GM21526 (cell line): ENCODE results near the gene PDE6H.
A peak's percentile ranks its signal among the peaks of the same experiment; 100 is the strongest.

Source experiments
- ATAC-seq: cut with Tn5 transposase; IDR thresholded peaks from one replicate; pipeline ENCODE4 v1.9.1; 2021; ENCODE audit warnings: moderate library complexity; ENCODE audit not compliant: unreplicated experiment, low FRiP score

Gene PDE6H

GRCh38 chr12:14972816-14973215 is at the start of gene PDE6H:
PDE6H (plus strand) TSS chr12:14973042; CDS start chr12:14978013, 4,971 bp downstream.
- ATAC-seq, result no peak

DNA sequence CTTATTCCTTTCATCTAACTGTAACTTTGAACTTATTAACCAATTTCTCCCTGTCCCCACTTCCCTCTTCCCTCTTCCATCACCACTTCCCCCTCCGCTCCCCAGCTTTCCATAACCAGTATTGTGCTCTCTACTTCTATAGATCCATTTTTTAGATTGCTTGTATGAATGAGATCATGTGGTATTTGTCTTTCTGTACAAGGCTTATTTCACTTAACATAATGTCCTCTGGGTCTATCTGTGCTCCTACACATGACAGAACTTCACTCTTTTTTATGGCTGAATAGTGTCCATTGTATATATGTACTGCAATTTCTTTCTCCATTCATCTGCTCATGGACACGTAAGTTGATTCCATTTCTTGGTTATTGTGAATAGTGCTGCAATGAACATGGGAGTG is 48.9 kb upstream of the PDE6H start:
- ATAC-seq, result no peak

- ATAC-seq, result no peak
These were observed 48.3 kb upstream of the PDE6H start for GRCh38 chr12:14924541-14924940.

DNA sequence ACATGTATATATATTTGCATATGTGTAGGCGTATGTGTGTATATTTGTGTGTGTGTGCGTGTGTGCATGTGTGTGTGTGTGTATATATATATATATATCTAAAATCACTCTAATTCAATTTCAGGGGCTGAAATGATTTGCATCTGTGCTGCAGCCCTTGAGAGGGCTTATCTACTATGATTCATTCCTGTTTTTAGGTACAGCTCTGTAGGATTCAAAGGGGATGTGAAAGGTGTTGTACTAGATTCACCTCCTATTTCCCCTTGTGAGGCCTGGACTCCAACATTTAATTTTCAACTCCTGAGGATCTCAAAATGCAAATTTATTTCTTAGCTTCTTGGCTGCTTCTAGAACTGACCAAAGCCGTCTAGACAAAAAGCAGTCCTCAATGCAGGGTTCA is 45.6 kb upstream of the PDE6H start:
- ATAC-seq, result peak; percentile 50

- ATAC-seq, result no peak
These were observed 43.9 kb upstream of the PDE6H start for GRCh38 chr12:14928931-14929330.

DNA sequence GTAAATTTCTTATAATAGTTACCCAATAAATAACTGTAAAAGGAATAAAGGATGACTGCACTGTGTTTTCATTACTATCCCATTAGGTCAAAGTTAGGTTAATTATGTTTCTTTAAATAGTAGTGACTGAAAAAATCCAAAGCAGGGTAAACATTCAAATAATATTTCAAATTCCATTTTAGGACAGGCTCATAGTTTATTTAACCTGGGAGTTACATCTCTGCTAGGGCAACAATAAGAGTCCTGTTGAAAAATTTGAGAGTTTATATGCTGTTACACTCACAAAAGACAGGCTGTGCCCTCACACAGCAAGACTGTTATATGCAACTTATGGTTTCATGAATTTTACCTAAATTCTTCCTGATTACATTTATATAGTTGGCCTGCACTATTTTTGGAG is 42.5 kb upstream of the PDE6H start:
- no peak for ATAC-seq

- ATAC-seq, result no peak
These were observed 41.5 kb upstream of the PDE6H start for GRCh38 chr12:14931359-14931758.

DNA sequence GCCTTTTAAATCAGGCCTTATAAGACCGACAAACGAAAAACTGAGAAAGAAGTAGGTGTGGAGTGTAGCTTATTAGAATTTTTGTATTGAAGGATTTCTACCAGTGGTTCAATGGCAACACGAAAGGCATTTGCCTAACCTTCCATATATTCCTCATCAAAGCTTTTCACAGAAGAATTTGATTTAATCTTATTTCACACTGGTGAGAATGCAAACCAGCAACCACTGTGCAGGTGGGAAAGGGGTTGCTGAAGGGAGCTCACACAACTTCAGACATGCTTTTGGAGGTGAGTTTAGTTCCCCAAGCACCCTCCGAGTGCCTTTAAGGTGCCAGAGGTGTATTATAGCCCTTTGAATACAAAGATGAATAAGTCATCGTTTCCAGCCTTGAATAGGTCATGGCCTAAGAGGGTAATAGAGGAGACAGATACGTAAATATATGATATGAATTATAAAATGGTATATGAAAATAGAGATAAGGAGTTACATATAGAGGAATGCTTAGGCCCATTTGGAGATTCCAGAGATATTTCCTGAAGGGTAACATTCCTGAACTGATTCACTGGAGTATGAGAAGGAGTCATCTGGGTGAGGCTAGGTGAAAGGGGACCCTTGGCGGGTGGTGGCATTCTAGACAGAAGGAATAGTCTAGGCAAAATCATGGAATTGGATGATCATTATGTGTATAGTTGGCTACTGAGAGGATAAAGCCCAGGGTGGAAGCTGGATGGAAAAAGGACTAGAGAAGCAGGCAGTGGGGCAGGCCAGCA is 40.9 kb upstream of the PDE6H start:
- no peak for ATAC-seq

DNA sequence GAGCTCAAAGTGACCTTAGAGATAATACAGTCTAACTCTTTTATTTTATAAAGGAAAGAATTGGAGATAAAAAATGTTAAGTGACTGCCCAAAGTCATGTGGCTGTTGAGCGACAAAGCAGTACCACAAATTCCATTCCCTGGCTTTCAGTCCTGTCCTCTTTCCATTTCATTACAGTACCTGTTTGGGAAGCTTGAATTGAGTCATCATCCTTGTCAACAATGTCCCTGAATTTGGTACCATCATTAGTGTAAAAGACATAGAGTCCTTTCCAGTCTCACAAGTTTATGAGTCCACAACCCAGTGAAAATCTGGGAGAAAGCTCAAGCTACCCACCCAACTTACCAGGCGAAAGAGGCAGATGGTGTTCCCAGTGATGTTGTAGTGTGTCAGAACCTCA is 38.3 kb upstream of the PDE6H start:
- ATAC-seq, result no peak

GRCh38 chr12:14935031-14935430 is 37.8 kb upstream of the PDE6H start:
- no peak for ATAC-seq

DNA sequence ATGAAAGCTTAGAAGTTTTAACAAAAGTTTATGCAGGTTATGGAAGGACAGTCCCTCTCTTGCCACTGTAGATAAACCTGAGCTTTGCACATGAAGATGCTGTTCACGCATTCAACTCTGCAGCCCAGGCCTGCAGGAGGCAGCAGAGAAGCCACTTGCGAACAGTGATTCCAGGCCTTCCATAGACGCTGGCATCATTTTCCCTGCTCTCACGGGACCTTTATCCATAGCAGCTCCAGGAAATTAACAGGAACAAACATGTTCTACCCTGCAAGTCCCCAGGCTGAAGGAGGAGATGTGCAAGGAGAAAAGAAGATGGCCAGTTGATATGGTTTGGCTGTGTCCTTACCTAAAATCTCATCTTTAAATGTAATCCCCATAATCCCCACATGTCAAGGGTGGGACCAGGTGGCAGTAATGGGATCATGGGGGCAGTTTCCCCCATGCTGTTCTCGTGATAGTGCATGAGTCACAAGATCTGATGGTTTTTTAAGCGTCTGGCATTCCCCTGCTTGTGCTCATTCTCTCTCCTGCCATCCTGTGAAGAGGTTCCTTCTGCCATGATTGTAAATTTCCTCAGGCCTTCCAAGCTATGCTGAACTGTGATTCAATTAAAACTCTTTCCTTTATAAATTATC is 36.5 kb upstream of the PDE6H start:
- ATAC-seq, result no peak

- ATAC-seq, result no peak
These were observed 35.8 kb upstream of the PDE6H start for GRCh38 chr12:14937014-14937413.

- no peak for ATAC-seq
These were observed 35.2 kb upstream of the PDE6H start for GRCh38 chr12:14937689-14938088.

GRCh38 chr12:14938301-14938700 is 34.5 kb upstream of the PDE6H start, which contains the start of gene ERP27:
ERP27 (minus strand) TSS chr12:14938537; CDS start chr12:14938508, 29 bp downstream.
- ATAC-seq, result no peak

DNA sequence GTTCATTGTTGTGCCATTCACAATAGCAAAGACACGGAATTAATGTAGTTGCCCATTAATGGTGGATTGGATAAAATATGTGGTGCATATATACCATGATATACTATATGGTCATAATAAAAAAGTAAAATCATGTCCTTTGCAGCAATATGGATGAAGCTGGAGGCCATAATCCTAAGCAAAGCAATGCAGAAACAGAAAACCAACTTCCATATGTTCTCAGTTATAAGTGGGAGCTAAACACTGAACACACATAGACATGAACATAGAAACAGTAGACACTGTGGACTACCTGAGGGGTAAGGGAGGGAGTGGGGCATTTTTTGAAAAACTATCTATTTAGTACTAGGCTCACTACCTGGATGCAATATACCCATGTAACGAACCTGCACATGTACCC is 31.5 kb upstream of the PDE6H start:
- ATAC-seq, result no peak

- ATAC-seq, result no peak
These were observed 30.5 kb upstream of the PDE6H start for GRCh38 chr12:14942196-14942931.

GRCh38 chr12:14946162-14946561 is 26.7 kb upstream of the PDE6H start:
- ATAC-seq, result no peak

- ATAC-seq, result no peak
These were observed 26.0 kb upstream of the PDE6H start for GRCh38 chr12:14946861-14947260.

GRCh38 chr12:14948672-14949071 is 24.2 kb upstream of the PDE6H start:
- peak; percentile 93 for ATAC-seq

- ATAC-seq, result no peak
These were observed 23.2 kb upstream of the PDE6H start for GRCh38 chr12:14949631-14950030.

- ATAC-seq, result no peak
These were observed 22.4 kb upstream of the PDE6H start for GRCh38 chr12:14950421-14950820.
